HepG2 (cell line): ENCODE data around the gene CST11. TPM values are rescaled to one million over a fixed set of nuclear protein-coding genes. Genes with fewer than 3 reads are reported as not detected.

Source experiments
- AGO1 ChIP-seq: fragments of 200-400 bp; formaldehyde crosslinking; IDR thresholded peaks from 2 replicates; pipeline ENCODE4 v1.6.1; 2017; ENCODE audit warnings: mild to moderate bottlenecking, low read depth, low read length, moderate library complexity; ENCODE audit not compliant: poor library complexity, severe bottlenecking
- ARNT2 ChIP-seq: sonication (generic); formaldehyde crosslinking; IDR thresholded peaks from 2 replicates; pipeline ENCODE4 v1.8.0; 2022; ENCODE audit warnings: mild to moderate bottlenecking, low read depth, missing genetic modification reagents, moderate library complexity
- CHD4 ChIP-seq: fragments of 200-600 bp; sonication (generic); IDR thresholded peaks from 2 replicates; pipeline ENCODE4 v1.7.0; 2017; ENCODE audit warnings: mild to moderate bottlenecking, low read length, borderline replicate concordance
- E2F5 ChIP-seq: sonication (generic); formaldehyde crosslinking; conservative IDR thresholded peaks from 2 replicates; pipeline ENCODE4 v1.4.0; 2020; ENCODE audit warnings: missing genetic modification reagents
- GTF3A ChIP-seq: sonication (generic); formaldehyde crosslinking; conservative IDR thresholded peaks from 2 replicates; pipeline ENCODE4 v1.4.0; 2020; ENCODE audit warnings: mild to moderate bottlenecking, missing genetic modification reagents
- HDAC6 ChIP-seq: fragments of 200-600 bp; sonication (generic); IDR thresholded peaks from 2 replicates; pipeline ENCODE4 v1.7.0; 2017; ENCODE audit warnings: mild to moderate bottlenecking, antibody characterized with exemption, low read length, low read depth
- KDM6A ChIP-seq: IDR thresholded peaks from 2 replicates; pipeline ENCODE4 v1.6.1; 2016; ENCODE audit warnings: low read depth
- POGZ ChIP-seq: sonication (generic); formaldehyde crosslinking; IDR thresholded peaks from 2 replicates; pipeline ENCODE4 v1.4.0; 2020; ENCODE audit warnings: mild to moderate bottlenecking, missing genetic modification reagents
- RCOR2 ChIP-seq: IDR thresholded peaks from 2 replicates; pipeline ENCODE4 v1.6.1; 2016; ENCODE audit warnings: missing biosample characterization, missing genetic modification reagents
- REPIN1 ChIP-seq: sonication (generic); formaldehyde crosslinking; IDR thresholded peaks from 2 replicates; pipeline ENCODE4 v1.8.0; 2022; ENCODE audit warnings: missing genetic modification reagents, low read depth, mild to moderate bottlenecking, borderline replicate concordance
- STAT5B ChIP-seq: sonication (generic); formaldehyde crosslinking; IDR thresholded peaks from 2 replicates; pipeline ENCODE4 v1.4.0; 2020; ENCODE audit warnings: missing genetic modification reagents
- TFDP2 ChIP-seq: sonication (generic); formaldehyde crosslinking; IDR thresholded peaks from 2 replicates; pipeline ENCODE4 v1.4.0; 2020; ENCODE audit warnings: missing genetic modification reagents
- XBP1 ChIP-seq: sonication (generic); formaldehyde crosslinking; IDR thresholded peaks from 2 replicates; pipeline ENCODE4 v1.5.0; 2020; ENCODE audit warnings: missing genetic modification reagents
- ZFAT ChIP-seq: sonication (generic); formaldehyde crosslinking; conservative IDR thresholded peaks from 2 replicates; pipeline ENCODE4 v1.8.1; 2023; ENCODE audit warnings: missing genetic modification reagents, inconsistent platforms
- ZNF318 ChIP-seq: sonication (generic); formaldehyde crosslinking; IDR thresholded peaks from 2 replicates; pipeline ENCODE4 v1.4.0; 2020; ENCODE audit warnings: mild to moderate bottlenecking, missing genetic modification reagents
- ZNF577 ChIP-seq: sonication (generic); formaldehyde crosslinking; IDR thresholded peaks from 2 replicates; pipeline ENCODE4 v1.4.0; 2020; ENCODE audit warnings: mild to moderate bottlenecking, low read depth, missing genetic modification reagents, borderline replicate concordance
- ZNF768 ChIP-seq: sonication (generic); formaldehyde crosslinking; IDR thresholded peaks from 2 replicates; pipeline ENCODE4 v1.4.0; 2020; ENCODE audit warnings: missing genetic modification reagents
- ZNF839 ChIP-seq: sonication (generic); formaldehyde crosslinking; IDR thresholded peaks from 2 replicates; pipeline ENCODE4 v1.4.0; 2020; ENCODE audit warnings: missing genetic modification reagents, mild to moderate bottlenecking, borderline replicate concordance
- ZSCAN21 ChIP-seq: sonication (generic); formaldehyde crosslinking; IDR thresholded peaks from 2 replicates; pipeline ENCODE4 v1.8.0; 2022; ENCODE audit warnings: mild to moderate bottlenecking, missing genetic modification reagents, moderate library complexity, borderline replicate concordance
- polyA plus RNA-seq, 8 experiments: library from polyadenylated mRNA; depleted of rRNA in 3 of 8; stranded (reverse) in 7 of 8; unstranded in 1 of 8; fragments of >200 nt; fragmentation: Illumina TruSeq in 4 of 8; extraction: Trizol in 4 of 8; gene quantifications; 2 replicates each; pipeline versions ENCODE4 v1.2.1 to v1.2.3, GENCODE V29; 2011 to 2016; ENCODE audit warnings: low read depth in 4 of 8, missing spikeins in 1 of 8, mixed read lengths in 1 of 8; ENCODE audit not compliant: insufficient read depth in 1 of 8
- total RNA-seq, 5 experiments: library from RNA; depleted of rRNA; stranded (reverse); fragments of >200 nt; fragmentation: Illumina TruSeq; extraction: Trizol; gene quantifications; 2 replicates each; pipeline ENCODE4 v1.2.3, GENCODE V29; 2016; ENCODE audit warnings: low read depth in 1 of 5

CST11 gene
- total and polyA plus RNA-seq, 2 of the 13 experiments (the other 11 are each of a cell fraction or from before 2014, with no cell fraction given): not detected

- TF ChIP-seq ZNF318 (CRISPR knock-in tag) (no peak), RCOR2 (no peak), GTF3A (no peak), CHD4 (0 out of 2 replicates have a peak, but pooled peaks have one; percentile 43), E2F5 (CRISPR knock-in tag) (no peak), ZNF768 (CRISPR knock-in tag) (no peak), ZNF839 (CRISPR knock-in tag) (no peak), AGO1 (peak; percentile 28), KDM6A (CRISPR knock-in tag) (no peak), ZSCAN21 (CRISPR knock-in tag) (0 out of 2 replicates have a peak, but pooled peaks have one; percentile 41), ZFAT (CRISPR knock-in tag) (no peak), STAT5B (CRISPR knock-in tag) (no peak), TFDP2 (CRISPR knock-in tag) (no peak), HDAC6 (no peak), ZNF577 (no peak), REPIN1 (CRISPR knock-in tag) (0 out of 2 replicates have a peak, but pooled peaks have one; percentile 33), XBP1 (CRISPR knock-in tag) (no peak), POGZ (CRISPR knock-in tag) (no peak), ARNT2 (peak; percentile 47; the same call in 1 of the 2 replicates)
Measured at GRCh38 chr20:23419995-23420901, 32.4 kb downstream of the CST11 start (continued).
